ENCODE measurements around the gene WNT7B.

WNT7B gene

DNA sequence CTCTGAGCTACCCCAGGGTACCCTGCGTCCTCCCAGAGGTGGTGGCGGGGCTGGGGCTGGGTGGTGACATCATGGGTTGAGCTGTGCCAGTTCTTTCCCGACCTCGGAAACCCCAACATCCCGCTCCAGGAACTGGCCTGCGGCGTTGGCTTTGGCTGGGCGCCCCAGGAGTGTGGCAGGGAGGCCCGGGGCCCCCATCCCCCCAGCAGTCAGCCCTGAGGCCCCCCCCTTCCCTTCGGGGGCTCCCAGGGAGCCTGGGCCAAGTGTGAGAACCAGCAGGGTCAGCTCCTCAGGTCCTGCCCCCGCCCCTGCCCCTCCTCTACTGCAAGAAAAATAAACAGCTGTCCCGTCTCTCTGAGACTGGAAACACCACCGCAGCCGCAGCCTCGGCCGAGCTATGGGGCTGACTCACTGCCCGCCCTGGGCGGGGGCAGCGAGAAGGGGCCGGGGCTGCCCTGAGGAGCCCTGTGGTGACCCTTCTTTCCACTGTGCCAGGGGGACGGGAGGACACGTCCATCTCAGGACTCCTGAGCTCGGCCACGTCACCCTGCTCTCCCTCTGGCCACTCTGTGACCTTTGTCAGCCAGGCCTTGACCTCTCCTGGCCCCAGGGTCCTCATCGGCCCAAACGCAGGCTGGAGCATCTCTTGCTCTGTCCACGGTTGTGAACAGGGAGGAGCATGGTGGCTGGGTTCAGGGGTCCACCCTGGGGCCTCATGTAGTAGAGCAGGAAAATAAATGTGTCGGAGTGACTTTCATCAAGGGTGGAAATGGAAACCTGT, 73.4 kb downstream of the WNT7B start:
- no peak for DNase-seq

DNA sequence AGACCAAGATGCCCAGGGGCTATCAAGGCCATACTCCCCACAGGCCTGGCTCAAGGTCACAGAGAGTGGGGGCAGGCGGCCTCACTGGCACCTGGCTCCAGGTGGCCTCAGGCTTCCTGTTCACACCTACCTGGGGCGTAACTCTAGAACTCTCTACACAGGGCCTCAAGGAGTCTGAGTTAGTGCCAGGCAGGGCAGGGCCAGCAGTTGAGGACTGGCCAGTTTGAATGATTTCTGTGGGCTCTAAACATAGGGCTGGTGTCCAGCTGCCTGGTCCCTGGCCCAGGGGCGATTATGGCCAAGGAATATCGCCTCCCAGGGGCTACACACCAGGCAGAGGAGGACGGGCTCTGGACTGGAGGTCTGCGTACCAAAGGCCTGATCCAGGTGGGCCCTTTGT, 79.2 kb downstream of the WNT7B start:
- DNase-seq, result no peak

DNA sequence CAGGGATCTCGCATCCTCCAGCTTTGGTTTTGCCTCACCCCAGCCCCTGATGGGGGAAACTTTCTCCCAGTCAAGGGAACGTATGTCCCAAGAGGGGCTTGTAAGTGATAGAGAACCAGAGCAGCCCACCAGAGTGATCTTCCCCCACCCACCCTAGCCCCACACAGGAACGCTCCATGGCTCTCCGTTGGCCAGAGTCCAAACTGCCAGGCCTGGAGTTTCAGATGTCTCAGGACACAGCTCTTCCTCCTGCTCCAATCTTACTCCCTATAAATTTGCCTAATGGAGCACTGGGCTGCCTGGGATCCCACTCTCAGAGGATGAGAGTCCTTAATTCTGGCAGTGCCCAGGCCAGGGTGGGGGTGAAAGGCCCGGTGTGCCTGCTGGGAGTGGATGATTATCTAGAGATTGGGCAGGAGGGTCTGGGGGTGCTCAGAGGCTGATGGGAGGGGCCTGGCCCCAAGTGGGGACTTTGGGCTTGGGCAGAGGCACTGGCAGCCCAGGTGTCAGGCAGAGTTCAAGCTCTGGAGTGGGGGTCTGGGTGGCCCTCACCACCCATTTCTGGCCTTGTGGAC, 79.9 kb downstream of the WNT7B start:
- no peak for DNase-seq

DNA sequence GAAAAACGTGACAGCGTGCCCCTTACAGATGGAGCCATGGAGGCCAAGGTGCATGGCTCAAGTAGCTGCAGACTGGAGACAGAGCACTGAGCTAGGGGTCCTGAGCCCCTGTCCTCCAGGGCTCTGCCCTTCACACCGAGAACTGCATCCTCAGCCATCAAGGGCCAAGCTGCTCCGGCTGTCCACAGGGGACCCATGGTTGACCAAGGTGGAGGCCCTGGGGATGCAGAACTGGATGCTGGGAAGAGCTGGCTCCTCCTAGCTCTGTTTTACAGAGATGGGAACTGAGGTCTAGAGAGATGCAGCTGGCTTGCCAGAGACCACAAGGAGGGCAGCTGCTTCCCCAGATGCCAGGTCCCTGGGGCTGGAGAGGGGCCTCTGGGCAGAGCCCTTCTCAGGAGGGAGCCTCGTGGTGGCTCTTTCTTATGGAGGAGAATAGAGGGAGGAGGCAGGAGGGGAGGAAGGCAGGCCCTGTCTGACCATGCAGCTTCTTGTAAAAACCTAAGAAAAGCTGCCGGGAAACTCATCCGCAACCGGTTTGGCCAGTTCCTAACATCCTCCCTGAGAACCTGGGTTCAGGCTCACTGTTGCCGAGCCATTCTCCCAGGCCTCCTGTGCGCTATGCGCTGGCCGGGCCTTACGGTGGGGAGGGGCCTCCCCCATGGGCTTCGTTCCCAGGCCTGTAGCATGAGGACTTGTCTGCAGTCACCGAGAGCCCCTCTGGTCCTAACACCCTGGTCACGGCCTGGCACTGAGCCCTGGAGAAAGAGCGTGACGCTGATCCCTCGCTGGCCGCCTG, 80.6 kb downstream of the WNT7B start:
- no peak for DNase-seq

DNA sequence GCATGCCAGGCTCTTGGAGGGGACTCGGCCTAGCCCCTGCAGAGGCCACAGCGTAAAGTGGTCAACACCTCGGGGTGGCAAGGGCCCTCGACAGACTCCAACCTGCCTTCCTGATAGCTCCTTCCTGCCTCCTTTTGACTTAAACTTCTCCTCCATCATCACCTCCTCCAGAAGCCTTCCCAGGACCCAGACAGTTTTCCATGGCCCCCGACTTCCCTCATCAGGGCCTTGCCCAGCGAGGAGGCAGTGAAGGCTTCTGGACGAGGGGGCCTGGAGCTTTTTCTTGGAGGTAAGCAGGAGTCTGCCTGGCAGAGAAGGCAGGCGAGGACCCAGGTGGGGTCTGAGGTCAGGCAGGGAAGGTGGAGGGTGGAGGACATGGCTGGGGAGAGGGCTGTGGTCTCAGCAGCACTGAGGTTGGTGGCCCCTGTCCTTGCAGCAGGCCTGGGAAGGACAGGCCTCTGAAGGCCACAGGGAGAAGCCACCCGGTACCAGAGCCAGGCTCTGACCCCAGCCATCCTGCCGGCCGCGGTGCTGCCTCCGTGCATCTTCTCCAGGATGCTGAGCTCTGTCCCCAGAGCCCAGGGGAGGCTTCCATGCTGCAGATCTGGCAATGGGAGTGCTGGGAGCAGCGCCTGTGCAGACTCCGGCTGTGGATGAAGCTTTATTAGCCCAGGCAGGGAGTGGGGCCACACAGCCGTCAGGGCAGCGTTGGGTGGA, 81.4 kb downstream of the WNT7B start:
- DNase-seq, result no peak

DNA sequence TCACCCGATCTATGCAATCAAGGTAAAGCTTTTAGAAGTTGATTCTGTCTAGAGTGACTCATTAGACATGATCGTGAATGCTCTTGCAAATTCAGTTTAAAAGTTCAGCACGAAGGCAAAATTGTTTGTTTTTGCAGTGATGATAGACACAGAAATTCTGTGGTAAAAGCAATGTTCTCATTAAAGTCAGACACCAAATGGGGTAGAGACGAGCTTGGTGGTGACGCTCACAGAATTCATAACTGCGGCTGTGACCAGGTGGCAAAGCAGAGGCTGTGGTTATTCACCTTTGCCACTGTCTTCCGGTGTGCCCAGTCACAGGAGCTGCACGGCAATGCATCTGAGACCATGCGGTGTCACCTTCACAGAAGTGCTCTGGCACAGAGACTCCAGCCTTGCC, 83.4 kb downstream of the WNT7B start:
- no peak for DNase-seq

DNA sequence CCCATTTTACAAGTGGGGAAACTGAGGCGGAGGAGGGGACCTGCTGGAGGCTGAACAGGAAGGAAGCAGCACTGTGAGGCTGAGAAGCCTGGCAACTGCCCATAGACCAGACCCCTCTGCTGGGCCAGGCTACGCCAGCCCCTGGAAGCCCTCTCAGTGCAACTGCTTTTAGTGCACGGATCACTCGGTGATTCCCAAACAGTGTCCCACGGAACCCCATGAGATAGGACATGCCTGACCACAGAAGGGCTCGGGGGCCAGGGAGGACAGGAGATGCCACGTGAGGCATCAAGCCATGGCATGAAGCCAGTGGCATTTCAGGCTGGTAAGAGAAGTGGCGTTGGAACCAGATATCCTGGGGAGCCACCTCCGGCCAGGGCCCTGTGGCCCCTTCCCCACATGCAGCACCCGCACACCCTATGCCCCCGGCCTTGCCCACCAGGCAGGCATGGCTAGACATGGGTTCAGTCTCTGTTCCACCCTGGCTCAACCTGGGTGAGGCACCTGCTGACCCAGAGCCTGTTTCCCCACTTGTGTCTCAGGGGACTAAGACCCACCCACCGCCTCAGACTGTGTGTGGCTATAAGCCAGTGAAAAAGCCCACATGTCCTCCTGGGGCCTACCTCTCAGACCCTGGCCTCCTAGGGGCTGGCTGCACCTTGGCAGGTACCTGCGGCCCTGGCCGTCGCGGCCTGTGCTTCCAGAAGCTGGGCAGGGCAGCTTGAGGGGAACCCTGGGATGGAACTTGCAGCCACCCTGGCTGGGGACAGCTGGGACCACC, 84.1 kb downstream of the WNT7B start:
- DNase-seq, result no peak

DNA sequence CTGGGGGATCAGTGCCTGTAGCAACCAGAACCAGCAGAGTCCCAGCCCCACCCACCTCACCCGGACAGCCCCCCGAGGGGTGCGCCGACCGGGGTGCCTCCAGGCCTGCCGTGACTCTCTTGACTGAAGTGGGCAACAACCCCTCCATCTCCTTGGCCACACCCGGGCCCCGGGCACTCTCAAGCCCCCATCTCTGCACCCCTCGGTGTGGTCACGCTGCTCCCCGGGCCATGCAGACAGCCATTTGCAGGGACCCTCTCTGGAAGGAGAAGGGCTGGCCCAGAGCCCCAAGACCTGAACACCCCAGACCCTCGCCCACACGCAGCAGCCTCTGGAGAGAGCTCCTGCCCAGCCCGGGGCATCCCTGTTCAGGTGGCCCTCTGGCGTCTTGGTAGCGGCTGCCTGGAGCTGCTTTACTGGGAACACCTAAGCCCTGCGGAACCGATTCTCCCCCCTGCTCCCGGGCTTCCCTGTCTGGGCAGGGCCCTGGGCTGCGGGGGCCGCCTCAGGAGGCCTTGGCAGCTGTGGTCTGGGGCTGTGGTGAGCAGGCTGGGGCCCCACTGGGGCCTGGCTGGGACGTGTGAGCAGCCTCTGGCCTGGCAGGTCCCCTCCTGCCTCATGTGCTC, 84.9 kb downstream of the WNT7B start:
- DNase-seq, result no peak

DNA sequence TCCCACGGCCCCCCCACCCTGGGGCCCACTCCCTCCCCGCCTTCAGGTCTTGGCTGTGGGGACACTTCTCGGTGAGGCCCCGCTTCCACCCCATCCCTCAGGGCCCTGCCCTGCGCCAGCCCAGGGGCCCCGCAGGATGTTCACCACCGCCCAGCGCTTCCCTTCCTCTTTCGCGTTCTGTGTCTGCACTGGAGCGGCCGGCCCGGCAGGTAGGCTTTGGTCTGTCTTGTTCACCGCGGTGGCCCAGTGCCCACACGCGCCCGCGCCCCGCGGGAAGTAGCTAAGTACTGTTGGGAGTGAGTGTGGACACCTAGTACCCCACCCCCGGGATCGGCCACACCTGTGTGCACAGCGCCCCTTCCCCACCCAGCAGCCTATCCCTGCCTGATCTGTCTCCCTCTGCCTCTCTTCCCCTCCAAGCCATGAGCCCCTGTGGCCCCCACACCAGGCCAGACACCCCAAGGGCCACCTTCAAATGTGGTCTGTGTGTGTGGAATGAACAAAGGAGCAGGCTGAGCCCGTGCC, 85.4 kb downstream of the WNT7B start:
- no peak for DNase-seq

DNA sequence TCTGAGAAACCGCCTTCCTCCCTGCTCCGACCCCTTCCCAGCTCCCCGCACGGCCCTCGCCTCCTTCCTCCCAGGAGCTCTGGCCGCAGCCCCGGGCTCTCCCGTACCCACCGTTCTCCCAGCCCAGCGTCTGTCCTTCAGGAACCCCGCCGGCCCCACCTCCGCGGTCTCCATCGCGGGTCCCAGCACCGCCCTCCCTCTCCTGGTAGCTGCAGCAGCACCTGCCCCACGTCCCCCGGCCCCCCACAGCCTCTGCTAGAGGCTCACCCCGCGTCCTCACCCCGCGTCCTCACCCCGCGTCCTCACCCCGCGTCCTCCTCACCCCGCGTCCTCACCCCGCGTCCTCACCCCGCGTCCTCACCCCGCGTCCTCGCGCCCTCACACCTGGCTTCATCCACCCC, 85.9 kb downstream of the WNT7B start:
- DNase-seq, result no peak

DNA sequence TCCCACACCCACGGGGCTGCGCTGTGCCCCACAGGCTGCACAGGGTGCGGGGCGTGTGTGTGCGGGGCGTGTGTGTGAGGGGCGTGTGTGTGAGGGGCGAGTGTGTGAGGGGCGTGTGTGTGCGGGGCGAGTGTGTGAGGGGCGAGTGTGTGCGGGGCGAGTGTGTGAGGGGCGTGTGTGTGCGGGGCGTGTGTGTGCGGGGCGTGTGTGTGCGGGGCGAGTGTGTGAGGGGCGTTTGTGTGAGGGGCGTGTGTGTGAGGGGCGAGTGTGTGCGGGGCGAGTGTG, 86.7 kb downstream of the WNT7B start:
- DNase-seq, result no peak

DNA sequence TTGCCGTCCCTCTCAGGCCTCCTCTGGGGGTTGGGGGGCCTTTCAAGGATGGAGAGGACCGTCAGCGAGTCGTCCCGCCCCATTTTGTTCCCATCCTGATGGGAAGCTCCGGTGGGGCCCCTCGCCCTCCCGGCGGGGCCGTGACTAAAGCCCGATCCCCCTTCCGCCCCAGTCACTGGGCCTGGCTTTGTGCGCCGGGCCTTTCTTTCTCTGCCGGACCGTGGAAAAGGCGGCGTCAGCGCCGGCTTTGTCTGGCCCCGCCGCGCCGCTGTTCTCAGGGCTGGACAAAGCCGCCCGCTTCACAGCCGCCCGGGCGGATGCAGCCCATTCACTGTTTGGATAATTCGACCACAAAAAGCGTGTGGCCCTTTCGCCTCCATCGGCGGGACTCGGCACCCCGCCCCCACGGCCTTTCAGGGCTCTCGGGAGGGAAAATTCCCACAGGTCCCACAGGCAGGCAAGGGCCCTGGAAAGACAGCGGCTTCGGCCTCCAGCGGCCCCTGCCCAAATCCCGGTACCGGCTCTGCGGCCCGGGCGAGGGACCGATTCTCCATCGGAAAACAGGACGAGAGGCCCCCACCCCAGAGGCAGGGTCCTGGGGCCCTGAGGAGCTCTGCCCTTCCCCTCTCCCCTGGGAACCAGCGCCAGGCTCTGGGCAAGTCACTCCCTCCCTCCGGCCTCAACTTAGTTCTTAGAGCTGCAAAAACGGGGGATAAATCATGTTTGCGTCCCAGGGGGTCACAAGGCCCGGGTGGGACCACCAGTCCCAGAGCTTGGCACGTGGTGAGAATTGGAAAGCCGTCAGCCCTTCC, 87.2 kb downstream of the WNT7B start:
- no peak for DNase-seq

DNA sequence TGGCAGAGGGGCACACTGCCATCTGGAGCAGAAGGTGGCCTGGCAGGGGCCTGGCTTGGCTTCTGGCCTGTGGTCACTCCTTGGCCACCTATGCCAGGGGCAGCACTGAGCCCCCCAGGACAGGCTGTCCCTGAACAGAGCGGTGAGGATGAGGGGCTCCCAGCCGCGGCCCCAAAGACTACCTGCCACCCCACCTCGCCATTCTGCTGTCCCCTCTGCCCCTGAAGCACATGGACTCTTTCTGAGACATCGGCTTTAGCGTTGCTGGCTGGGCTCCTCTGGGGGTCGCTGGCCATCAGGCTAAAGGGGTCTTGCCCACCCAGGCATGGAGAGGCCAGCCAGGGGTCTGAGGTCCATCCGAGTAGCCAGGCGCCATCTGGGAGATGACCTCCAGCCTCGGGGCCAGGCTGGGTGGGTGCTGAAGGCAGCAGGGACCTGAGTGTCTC, 87.8 kb downstream of the WNT7B start:
- DNase-seq, result no peak

DNA sequence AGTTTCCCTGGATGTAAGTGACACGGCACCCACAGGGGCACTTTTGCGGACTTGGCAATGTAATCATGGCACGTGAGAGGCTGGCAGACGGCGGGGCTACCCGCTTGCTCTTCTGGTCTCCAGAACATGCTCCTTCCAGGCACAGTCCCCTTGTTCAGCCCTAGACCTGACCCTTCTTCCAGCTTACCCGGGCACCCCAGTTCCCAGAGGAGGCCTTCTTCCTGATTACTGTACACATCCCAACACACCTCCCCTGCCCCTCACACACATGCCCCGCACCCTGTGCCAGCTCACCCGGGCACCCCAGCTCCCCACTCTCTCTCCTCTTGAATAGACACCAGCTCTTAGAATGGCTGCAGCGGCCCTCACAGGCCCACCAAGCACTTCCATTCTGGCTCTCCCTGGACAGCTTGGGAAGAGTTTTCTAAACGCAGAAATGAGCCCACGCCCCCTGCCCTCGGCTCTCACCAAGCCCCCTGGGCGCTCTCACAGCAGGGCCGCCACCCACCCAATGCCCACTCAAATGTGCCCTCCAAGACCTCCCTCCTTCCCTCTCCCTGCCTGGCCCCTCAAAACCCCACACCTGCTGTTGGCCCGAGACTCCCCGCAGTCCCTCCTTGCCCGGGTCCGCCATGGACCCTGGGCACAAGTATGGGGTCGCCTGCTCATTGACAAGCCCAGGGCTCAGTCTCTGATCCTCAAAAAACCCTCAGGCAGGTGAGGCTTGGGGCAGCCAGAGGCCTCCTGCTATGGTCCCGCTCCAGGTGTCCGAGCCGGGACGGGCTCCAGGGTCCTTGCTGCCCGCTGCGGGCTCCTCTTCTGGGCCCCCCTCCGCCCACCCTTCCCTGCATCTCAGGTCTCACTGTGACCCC, 88.5 kb downstream of the WNT7B start:
- no peak for DNase-seq

DNA sequence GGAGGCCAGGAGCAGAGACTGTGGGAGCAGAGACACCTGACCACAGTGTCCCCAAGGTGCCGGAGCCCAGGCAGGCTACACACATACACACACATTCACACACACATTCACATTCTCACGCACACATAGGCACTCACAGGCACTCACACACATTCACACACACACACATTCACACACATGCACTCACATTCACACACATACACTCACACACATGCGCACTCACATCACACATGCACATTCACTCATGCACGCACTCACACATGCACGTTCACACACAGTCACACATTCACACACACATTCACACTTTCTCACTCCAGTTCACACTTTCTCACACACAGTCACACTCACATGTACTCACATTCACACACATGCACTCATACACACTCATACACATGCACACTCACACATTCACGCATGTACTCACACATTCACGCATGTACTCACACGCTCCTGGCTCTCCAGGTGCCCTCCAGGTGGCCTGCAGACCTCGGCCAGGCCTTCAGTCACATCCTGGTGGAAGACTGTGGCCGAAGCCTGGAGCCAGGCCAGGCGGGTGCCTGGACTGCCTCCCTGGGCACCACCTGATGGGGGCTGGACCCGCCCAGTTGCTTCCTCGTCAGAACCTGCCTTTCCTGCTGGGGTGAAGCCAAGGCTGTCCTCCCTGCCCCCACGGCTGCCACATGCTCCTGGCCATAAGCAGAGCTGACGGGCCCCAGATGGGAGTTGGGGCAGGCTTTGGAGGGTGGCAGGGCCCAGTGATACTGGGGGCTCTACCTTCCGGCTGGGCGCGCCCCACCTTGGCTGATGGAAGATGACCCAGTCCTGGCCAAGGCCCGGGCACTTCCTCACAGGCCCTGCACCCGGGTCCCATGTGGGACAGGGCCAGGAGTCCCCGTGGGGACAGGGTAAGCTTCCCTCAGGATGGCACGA, 89.5 kb downstream of the WNT7B start:
- DNase-seq, result no peak

DNA sequence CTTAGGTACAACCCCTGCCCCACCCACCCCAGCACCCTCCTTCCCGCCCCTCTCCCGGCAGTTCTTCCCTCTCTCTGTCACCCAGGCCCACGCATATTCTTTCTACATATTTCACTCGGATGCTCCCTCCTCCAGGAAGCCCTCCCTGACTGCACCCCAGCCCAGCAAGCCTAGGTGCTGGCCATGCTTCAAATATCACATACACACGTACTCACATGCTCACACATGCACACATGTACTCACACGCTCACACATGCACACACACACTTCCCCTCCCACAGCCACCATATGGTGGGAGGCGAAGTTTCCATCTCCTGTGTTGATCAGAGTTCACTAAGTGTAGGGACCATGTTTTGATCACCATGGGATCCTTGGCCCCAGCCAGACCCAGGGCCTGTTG, 90.4 kb downstream of the WNT7B start:
- no peak for DNase-seq

DNA sequence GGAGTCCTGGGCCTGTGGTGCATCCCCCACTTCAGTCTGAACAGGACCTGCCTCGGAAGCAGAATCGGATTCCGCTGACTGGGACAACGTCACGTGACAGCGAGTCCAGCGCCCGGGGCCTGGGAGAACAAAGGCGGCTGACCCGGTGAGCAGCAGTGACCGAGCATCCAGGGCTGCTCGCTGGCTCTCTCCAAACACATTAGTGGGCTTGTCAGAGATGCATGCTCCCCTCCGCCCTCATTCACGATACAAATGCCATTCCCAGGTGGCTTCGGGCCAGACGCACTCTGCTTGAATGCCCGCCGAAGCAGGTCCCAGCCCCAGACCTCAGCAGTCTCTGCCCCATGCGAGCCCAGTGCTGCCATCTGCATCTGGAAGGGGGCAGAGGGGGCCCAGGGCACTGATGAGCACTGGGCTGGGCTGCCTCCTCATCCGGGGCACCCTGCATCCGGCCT, 91.0 kb downstream of the WNT7B start:
- DNase-seq, result no peak

DNA sequence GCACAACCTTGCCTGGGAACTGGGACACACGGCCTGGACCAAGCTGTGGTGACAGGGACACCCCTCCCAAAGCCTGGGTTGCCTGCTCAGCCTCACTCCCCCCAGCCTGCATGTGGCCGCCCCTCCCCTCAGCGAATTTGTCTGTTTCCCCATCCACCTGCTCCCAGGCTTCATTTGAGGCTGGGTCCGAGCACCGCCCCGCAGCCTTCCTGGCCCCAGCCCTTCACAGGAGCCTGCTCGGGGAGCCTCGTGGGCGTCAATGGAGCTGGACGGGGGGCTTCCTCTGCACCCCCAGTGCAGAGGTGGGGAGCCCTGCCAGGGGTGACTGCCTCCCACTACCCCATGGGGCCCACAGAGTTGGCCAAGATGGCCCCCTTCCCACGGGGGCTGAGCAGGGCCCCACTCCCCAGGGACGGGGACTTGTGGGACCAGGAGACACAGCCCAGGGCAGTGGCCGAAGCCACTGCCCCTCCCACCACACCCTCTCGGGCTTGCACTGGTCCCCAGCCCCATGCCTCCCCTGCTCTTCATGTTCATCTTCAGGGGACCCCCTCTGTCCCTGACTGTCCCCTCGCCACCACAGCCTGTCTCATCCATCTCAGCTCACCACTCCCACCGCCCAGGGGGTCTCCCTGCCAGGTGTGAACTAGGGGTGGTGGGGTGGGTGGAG, 91.7 kb downstream of the WNT7B start:
- DNase-seq, result no peak

All from cortex of kidney (tissue), 1 donor.